ENCODE data around the gene AP3M1.

Gene AP3M1

GRCh38 chr10:74160013-74160412 lies 9.4 kb upstream of the AP3M1 start:
- H3K27ac ChIP-seq (ENCODE audit: low read depth, low read length): no peak overlapping the region
- H3K4me2 ChIP-seq (ENCODE audit: low read length): no peak overlapping the region
- DNase-seq: no peak
- WGBS (ENCODE audit: extremely low coverage, insufficient coverage, low lambda C conversion rate): no CpG with 5 or more reads among the region's 3 CpGs
- H4K8ac ChIP-seq (ENCODE audit: low read depth, low read length): no peak overlapping the region
- H3K18ac ChIP-seq (ENCODE audit: low read length): no peak overlapping the region
- no peak overlapping the region for H3K56ac ChIP-seq (ENCODE audit: low read length)
- H3K23ac ChIP-seq (ENCODE audit: low read length): no peak overlapping the region
- no peaks in the 10 kb centered on the region for H3K27me3 ChIP-seq (ENCODE audit: insufficient read depth, low read length, poor library complexity)
- H2BK120ac ChIP-seq (ENCODE audit: low read depth, low read length): no peak overlapping the region
- no peak overlapping the region for H2BK15ac ChIP-seq (replicated peaks; ENCODE audit: low read depth)
- H3K9ac ChIP-seq (ENCODE audit: low read length): no peak overlapping the region
- H4K5ac ChIP-seq (ENCODE audit: low read length): no peak overlapping the region
- no peak overlapping the region for H2AK5ac ChIP-seq (ENCODE audit: low read length)
- H3K36me3 ChIP-seq (ENCODE audit: control insufficient read depth, insufficient read depth, low read length): no peaks in the 10 kb centered on the region
- no peaks in the 10 kb centered on the region for H3K4me1 ChIP-seq (ENCODE audit: control insufficient read depth, low read depth, low read length)
- no peak overlapping the region for H3K4me3 ChIP-seq (ENCODE audit: low read length)
- H3K4ac ChIP-seq (ENCODE audit: low read depth, low read length): no peak overlapping the region
- H3K79me1 ChIP-seq (ENCODE audit: low read length): peaks cover 6% of the 10 kb centered on the region
- no peak overlapping the region for H2BK5ac ChIP-seq (ENCODE audit: low read length)
- H3K79me2 ChIP-seq (ENCODE audit: control insufficient read depth, insufficient read depth, low read length): peaks cover 12% of the 10 kb centered on the region

DNA sequence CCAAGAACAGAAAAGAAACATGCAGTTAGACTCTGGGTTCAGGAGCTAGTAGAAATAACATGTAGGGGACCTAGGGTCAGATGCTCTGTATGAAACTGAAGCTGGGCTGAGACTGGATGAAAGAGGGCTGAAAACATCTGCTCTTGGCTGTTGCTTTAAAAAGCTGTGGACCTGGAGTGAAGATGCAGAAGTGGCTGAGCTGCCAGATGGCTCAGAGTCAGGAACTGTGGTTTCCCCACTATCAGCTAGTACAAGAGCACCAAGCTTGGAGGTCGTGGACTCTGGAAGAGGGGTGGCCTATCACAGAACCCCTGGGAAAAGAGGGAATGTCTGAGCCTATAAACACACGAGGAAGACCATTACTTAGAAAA lies 6.3 kb upstream of the AP3M1 start:
- no CpG with 5 or more reads among the region's 2 CpGs for WGBS (ENCODE audit: extremely low coverage, insufficient coverage, low lambda C conversion rate)
- H3K4me1 ChIP-seq (ENCODE audit: control insufficient read depth, low read depth, low read length): peaks cover 1% of the 10 kb centered on the region

GRCh38 chr10:74153676-74154075 lies 3.0 kb upstream of the AP3M1 start:
- WGBS (ENCODE audit: extremely low coverage, insufficient coverage, low lambda C conversion rate): no CpG with 5 or more reads among the region's 4 CpGs
- H2BK120ac ChIP-seq (ENCODE audit: low read depth, low read length): no peak overlapping the region

More for the DNA sequence above, 6.3 kb upstream of the AP3M1 start:
- no peak overlapping the region for H3K27ac ChIP-seq (ENCODE audit: low read depth, low read length)
- DNase-seq: no peak
- H4K5ac ChIP-seq (ENCODE audit: low read length): no peak overlapping the region
- H2AK5ac ChIP-seq (ENCODE audit: low read length): no peak overlapping the region
- H4K8ac ChIP-seq (ENCODE audit: low read depth, low read length): no peak overlapping the region
- H3K4me2 ChIP-seq (ENCODE audit: low read length): no peak overlapping the region
- H3K4me3 ChIP-seq (ENCODE audit: low read length): no peak overlapping the region
- H2BK5ac ChIP-seq (ENCODE audit: low read length): no peak overlapping the region
- no peak overlapping the region for H3K9ac ChIP-seq (ENCODE audit: low read length)
- no peaks in the 10 kb centered on the region for H3K36me3 ChIP-seq (ENCODE audit: control insufficient read depth, insufficient read depth, low read length)
- no peak overlapping the region for H3K4ac ChIP-seq (ENCODE audit: low read depth, low read length)
- H3K79me1 ChIP-seq (ENCODE audit: low read length): peaks cover 11% of the 10 kb centered on the region
- no peak overlapping the region for H2BK120ac ChIP-seq (ENCODE audit: low read depth, low read length)
- no peak overlapping the region for H2BK15ac ChIP-seq (replicated peaks; ENCODE audit: low read depth)
- H3K27me3 ChIP-seq (ENCODE audit: insufficient read depth, low read length, poor library complexity): no peaks in the 10 kb centered on the region
- no peak overlapping the region for H3K18ac ChIP-seq (ENCODE audit: low read length)
- H3K56ac ChIP-seq (ENCODE audit: low read length): no peak overlapping the region
- H3K79me2 ChIP-seq (ENCODE audit: control insufficient read depth, insufficient read depth, low read length): peaks cover 30% of the 10 kb centered on the region
- H3K23ac ChIP-seq (ENCODE audit: low read length): no peak overlapping the region

GRCh38 chr10:74153123-74153522 lies 2.5 kb upstream of the AP3M1 start:
- no peak overlapping the region for H4K5ac ChIP-seq (ENCODE audit: low read length)
- H3K18ac ChIP-seq (ENCODE audit: low read length): no peak overlapping the region
- no peak overlapping the region for H2AK5ac ChIP-seq (ENCODE audit: low read length)
- no peak overlapping the region for H2BK5ac ChIP-seq (ENCODE audit: low read length)
- H3K4me1 ChIP-seq (ENCODE audit: control insufficient read depth, low read depth, low read length): peaks cover 3% of the 10 kb centered on the region
- no peak overlapping the region for H3K4me2 ChIP-seq (ENCODE audit: low read length)
- peak; percentile 69 for DNase-seq
- no peak overlapping the region for H3K4me3 ChIP-seq (ENCODE audit: low read length)
- no peak overlapping the region for H3K4ac ChIP-seq (ENCODE audit: low read depth, low read length)
- no peaks in the 10 kb centered on the region for H3K27me3 ChIP-seq (ENCODE audit: insufficient read depth, low read length, poor library complexity)
- H2BK15ac ChIP-seq (replicated peaks; ENCODE audit: low read depth): no peak overlapping the region
- no peak overlapping the region for H3K23ac ChIP-seq (ENCODE audit: low read length)
- H3K79me2 ChIP-seq (ENCODE audit: control insufficient read depth, insufficient read depth, low read length): peaks cover 40% of the 10 kb centered on the region
- H3K79me1 ChIP-seq (ENCODE audit: low read length): peaks cover 14% of the 10 kb centered on the region
- H3K36me3 ChIP-seq (ENCODE audit: control insufficient read depth, insufficient read depth, low read length): peaks cover under 1% of the 10 kb centered on the region
- H3K27ac ChIP-seq (ENCODE audit: low read depth, low read length): no peak overlapping the region
- no peak overlapping the region for H3K9ac ChIP-seq (ENCODE audit: low read length)
- WGBS (ENCODE audit: extremely low coverage, insufficient coverage, low lambda C conversion rate): no CpG with 5 or more reads among the region's 4 CpGs
- H2BK120ac ChIP-seq (ENCODE audit: low read depth, low read length): no peak overlapping the region
- H4K8ac ChIP-seq (ENCODE audit: low read depth, low read length): no peak overlapping the region
- no peak overlapping the region for H3K56ac ChIP-seq (ENCODE audit: low read length)

More at GRCh38 chr10:74153676-74154075, 3.0 kb upstream of the AP3M1 start:
- Histone ChIP-seq H3K18ac (ENCODE audit: low read length) (no peak overlapping the region), H2BK5ac (ENCODE audit: low read length) (no peak overlapping the region), H3K4me2 (ENCODE audit: low read length) (no peak overlapping the region), H3K79me2 (ENCODE audit: control insufficient read depth, insufficient read depth, low read length) (peaks cover 40% of the 10 kb centered on the region), H4K8ac (ENCODE audit: low read depth, low read length) (no peak overlapping the region), H2BK15ac (replicated peaks; ENCODE audit: low read depth) (no peak overlapping the region), H3K36me3 (ENCODE audit: control insufficient read depth, insufficient read depth, low read length) (no peaks in the 10 kb centered on the region), H2AK5ac (ENCODE audit: low read length) (no peak overlapping the region), H3K27me3 (ENCODE audit: insufficient read depth, low read length, poor library complexity) (no peaks in the 10 kb centered on the region), H3K9ac (ENCODE audit: low read length) (no peak overlapping the region), H3K4me1 (ENCODE audit: control insufficient read depth, low read depth, low read length) (peaks cover 3% of the 10 kb centered on the region), H3K4ac (ENCODE audit: low read depth, low read length) (no peak overlapping the region), H3K23ac (ENCODE audit: low read length) (no peak overlapping the region), H3K56ac (ENCODE audit: low read length) (no peak overlapping the region), H3K79me1 (ENCODE audit: low read length) (peaks cover 13% of the 10 kb centered on the region), H3K4me3 (ENCODE audit: low read length) (no peak overlapping the region), H4K5ac (ENCODE audit: low read length) (no peak overlapping the region), H3K27ac (ENCODE audit: low read depth, low read length) (no peak overlapping the region)
- no peak for DNase-seq

GRCh38 chr10:74151879-74152722 lies 1.5 kb upstream of the AP3M1 start:
- Histone ChIP-seq H2BK15ac (replicated peaks; ENCODE audit: low read depth) (no peak overlapping the region), H2BK120ac (ENCODE audit: low read depth, low read length) (no peak overlapping the region), H3K4ac (ENCODE audit: low read depth, low read length) (no peak overlapping the region), H3K79me1 (ENCODE audit: low read length) (peaks cover 15% of the 10 kb centered on the region), H4K8ac (ENCODE audit: low read depth, low read length) (no peak overlapping the region), H3K4me3 (ENCODE audit: low read length) (peak overlapping the region; percentile 92), H2AK5ac (ENCODE audit: low read length) (no peak overlapping the region), H3K23ac (ENCODE audit: low read length) (no peak overlapping the region), H3K56ac (ENCODE audit: low read length) (peak overlapping the region; percentile 99), H3K79me2 (ENCODE audit: control insufficient read depth, insufficient read depth, low read length) (peaks cover 40% of the 10 kb centered on the region), H3K27ac (ENCODE audit: low read depth, low read length) (peak overlapping the region; percentile 39), H3K4me2 (ENCODE audit: low read length) (peak overlapping the region; percentile 78), H3K27me3 (ENCODE audit: insufficient read depth, low read length, poor library complexity) (no peaks in the 10 kb centered on the region), H3K18ac (ENCODE audit: low read length) (no peak overlapping the region), H3K4me1 (ENCODE audit: control insufficient read depth, low read depth, low read length) (peaks cover 3% of the 10 kb centered on the region), H4K5ac (ENCODE audit: low read length) (no peak overlapping the region), H3K36me3 (ENCODE audit: control insufficient read depth, insufficient read depth, low read length) (peaks cover 2% of the 10 kb centered on the region), H3K9ac (ENCODE audit: low read length) (peak overlapping the region; percentile 93), H2BK5ac (ENCODE audit: low read length) (no peak overlapping the region)
- no peak for DNase-seq
- WGBS (ENCODE audit: extremely low coverage, insufficient coverage, low lambda C conversion rate): no CpG with 5 or more reads among the region's 5 CpGs
